C4-2B (cell line): Measurements from ENCODE around the gene C2orf78.
A peak's percentile ranks its signal among the peaks of the same experiment; 100 is the strongest.

Experiments
- ZFX ChIP-seq: fragments of 450-650 bp; IDR thresholded peaks from 2 replicates; pipeline ENCODE4 v1.6.1; 2017
- TF ChIP-seq, protein P1 (sequence below): fragments of 450-650 bp; conservative IDR thresholded peaks from 2 replicates; pipeline ENCODE4 v1.5.1; 2017; ENCODE audit warnings: mild to moderate bottlenecking

DNA sequence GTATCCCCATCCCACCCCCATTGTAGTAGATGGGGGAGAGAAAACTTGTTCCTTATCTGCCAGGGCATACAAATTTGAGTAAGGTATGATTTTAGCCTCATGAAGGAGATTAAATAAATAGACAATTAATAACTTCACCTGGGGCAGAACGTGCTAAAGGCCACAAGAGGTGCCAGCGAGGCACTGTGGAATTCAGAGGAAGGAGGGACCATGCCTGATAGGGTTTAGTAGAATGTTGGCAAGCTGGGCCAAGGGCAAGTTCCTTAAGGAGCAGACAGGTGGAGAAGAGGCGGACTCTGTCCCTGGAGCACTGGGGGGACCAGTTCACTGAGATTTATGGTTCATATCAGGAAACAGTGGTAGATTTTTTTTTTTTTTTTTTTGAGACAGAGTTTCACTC lies 67.3 kb downstream of the C2orf78 start:
- TF ChIP-seq, protein P1, sequence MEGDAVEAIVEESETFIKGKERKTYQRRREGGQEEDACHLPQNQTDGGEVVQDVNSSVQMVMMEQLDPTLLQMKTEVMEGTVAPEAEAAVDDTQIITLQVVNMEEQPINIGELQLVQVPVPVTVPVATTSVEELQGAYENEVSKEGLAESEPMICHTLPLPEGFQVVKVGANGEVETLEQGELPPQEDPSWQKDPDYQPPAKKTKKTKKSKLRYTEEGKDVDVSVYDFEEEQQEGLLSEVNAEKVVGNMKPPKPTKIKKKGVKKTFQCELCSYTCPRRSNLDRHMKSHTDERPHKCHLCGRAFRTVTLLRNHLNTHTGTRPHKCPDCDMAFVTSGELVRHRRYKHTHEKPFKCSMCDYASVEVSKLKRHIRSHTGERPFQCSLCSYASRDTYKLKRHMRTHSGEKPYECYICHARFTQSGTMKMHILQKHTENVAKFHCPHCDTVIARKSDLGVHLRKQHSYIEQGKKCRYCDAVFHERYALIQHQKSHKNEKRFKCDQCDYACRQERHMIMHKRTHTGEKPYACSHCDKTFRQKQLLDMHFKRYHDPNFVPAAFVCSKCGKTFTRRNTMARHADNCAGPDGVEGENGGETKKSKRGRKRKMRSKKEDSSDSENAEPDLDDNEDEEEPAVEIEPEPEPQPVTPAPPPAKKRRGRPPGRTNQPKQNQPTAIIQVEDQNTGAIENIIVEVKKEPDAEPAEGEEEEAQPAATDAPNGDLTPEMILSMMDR: peak; percentile 53
- TF ChIP-seq ZFX: no peak
